Activated naive CD4-positive, alpha-beta T cell treated with Interleukin-2 at 50 U/mL for 16 hours (primary cell): ENCODE data around the gene REEP3.
"Not testable (repeated sequence)": the region's sequence is repeated elsewhere in the genome, so short reads cannot be mapped to it uniquely, and the experiment has no call there.

ENCODE experiments used
- DNase-seq: peaks from one replicate; pipeline ENCODE4 v3.0.0-alpha.2; 2020

The REEP3 gene

DNA sequence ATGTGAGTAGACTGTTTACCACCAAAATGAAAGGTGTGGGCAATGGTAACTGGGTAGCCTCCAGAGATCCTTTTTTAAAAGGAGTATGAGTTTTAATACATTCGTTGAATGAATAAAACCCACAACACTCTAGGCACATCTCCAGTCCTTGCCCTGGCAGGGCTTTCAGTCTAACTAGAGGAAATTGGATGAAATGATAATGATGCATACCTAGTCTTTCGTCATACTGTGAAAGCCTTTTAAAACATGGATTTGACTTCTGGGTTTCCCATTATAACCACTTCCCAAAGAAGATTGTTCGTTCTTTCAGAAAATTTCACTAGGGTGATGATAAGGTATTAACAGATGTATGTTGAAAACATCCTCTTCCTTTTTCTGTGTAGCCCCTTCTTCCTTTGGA, 110.8 kb downstream of the REEP3 start:
- DNase-seq: no peak

DNA sequence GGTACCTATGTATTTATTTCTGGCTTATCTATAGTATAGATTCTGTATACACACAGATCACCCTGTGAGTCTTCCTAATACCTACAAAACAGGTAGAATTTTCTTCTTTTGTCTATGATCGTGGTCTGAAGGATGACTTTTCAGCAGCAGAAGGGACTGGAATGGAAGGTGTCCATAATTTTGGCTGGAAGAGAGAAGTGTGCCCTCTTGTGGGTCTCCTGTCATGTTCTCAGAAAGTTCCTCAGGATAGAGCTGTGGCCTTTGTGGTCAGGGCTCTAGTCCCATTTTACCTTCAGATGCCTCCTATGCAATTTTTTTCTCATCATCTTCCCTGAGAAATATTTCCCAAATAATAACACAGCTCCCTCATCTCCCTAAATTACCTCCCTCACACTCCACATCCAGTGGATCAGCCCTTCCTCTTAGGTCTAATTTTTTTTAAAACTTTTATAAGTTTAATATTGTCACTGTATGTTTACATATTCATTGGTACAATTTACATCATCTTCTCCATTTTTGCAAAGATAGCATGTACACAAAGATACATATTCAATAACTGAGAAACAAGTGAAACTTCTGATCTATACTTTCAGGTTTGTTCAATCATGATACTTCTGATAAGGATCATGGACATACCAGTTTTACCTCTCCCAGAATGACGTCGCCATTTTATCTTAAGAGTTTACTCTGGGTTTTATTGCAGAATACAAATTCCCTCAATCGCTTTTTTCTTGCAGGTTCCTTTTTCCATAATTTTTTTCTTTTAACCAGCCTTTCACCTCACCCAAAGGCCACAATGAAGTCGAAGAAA, 112.7 kb downstream of the REEP3 start:
- no peak for DNase-seq

DNA sequence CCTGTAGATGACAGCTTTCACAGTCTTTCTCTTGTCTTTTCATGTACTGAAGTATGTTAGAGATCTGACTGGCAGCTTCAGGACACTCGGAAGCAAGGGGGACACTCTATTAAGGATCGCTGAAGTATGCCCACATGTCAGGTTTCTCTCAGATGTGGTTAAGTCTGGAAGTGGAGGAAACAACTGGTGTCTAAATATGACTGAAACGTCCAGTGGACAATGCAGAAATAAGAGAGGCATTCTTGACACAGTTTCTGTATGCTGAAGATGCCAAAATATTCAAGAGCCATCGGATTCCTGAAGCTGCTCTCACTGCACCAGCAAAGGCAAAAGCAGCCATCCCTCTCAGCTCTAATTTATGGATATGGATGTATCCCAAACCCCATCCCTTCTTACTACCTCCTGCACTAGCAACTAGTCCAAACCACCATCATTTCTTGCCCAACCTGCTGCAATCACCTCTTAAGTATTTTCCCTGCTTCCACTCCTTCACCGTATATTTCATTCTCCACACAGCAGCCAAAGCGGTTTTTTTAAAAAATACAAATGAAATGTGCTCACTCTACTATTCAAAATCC, 113.4 kb downstream of the REEP3 start:
- DNase-seq: no peak

DNA sequence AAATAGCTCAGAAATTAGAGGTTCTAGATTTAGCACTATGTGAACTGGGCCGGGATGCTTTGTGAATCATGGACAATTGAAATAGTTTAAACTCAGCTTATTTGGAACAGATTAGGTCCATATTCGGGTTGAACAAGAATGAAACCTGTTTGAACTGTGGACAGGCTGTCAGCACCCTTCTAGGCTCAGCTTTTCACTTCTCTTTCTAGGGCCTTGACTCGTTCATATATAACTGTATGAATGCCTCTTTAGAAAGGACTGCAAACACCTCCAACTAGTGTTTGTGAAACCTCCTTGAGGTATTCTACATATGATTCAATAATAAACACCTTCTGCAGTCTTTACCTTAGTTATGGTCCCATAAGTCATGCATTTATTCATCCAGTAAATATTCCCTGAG, 115.6 kb downstream of the REEP3 start:
- DNase-seq: no peak

DNA sequence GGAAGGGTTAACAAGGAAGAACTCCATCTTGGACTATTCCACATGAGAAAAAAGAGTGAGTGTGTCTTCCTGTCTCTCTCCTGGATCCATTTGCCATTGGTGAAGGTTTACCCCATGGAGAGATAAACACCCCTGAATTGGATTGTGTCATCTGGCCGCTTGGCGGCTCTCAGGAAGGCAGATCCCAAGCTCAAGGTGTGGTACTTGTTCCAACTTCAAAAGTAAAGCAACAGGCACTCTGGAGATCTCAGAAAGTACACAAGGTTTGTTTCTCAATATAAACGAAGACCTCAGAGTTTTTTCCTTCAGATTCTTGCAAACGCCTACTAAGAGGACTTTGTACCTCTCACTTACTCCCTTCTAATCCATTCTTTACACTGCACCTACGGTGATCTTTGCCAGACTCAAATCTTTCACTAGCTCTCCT, 116.7 kb downstream of the REEP3 start:
- no peak for DNase-seq

- no peak for DNase-seq
Measured at GRCh38 chr10:63641366-63641765, 120.2 kb downstream of the REEP3 start.

DNA sequence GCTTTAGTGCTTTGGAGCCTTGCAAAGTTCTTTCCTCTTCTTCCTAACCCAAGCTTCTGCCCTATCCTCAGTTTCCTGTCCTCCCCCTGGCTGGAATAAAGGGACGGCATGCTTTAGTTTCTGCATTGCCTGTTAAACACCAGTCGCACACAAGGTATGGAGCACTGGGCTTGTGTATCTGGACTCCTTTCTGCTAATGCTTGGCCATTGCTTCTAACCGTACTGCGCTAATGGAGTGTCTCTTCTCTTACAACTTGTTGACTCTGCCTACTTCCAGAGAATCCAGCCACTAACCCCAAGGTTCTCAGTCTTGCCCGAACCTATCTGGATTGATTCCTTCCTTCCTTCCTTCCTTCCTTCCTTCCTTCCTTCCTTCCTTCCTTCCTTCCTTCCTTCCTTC, 120.6 kb downstream of the REEP3 start:
- no peak for DNase-seq

DNA sequence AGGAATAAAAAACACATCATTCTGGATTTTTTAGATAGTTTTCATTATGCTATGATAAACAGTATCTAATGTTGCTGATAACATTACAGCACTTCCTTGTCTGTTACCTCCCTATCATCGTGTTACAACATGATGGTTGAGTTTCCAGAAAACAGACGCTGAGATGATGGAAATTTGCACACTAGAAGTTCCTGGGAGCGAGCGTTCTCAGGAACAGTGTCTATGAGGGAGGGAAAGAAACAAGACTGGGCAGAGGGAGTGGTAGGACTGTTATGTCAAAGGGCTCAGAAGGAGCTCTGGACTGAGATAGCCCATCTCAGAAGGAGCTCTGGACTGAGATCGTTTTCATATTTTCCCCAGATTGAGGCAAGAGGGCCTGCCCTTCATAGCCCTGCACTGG, 121.6 kb downstream of the REEP3 start:
- no peak for DNase-seq

GRCh38 chr10:63644418-63645142, 123.4 kb downstream of the REEP3 start:
- no peak for DNase-seq

- no peak for DNase-seq
Measured at GRCh38 chr10:63645195-63645594, 124.0 kb downstream of the REEP3 start.

DNA sequence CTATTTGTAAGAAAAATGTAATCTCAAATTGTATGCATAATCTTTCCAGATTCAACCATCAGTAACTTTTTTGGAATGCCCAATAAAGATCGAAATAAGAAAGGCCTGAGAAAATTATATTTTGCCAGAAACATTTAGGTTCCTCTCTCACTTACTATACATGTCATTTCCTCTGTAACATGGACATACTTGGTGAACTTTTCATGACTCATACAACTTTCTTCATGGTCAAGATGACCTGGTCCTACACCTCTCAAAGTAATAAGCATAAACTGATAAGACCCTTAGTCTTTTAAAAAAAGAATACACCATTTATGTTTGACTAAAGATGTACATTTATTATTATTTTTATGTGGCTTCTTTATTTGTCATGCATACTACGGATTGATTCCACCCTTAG, 125.3 kb downstream of the REEP3 start:
- no peak for DNase-seq

DNA sequence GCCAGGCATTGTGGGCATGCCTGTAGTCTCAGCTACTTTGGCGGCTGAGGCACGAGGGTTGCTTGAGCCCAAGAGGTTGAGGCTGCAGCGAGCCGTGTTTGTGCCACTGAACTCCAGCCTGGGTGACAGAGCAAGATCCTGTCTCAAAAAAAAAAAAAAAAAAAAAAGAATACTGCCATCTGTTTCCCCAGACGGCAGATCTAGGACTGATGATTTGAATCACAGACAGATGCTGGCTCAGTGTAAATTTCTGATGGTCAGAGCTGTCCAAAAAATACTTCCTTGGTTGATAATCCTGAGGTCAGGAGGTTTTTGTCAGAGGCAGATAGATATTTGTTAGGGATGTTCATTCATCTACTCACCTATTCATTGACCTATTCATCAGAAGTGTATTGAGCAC, 130.7 kb downstream of the REEP3 start:
- no peak for DNase-seq

DNA sequence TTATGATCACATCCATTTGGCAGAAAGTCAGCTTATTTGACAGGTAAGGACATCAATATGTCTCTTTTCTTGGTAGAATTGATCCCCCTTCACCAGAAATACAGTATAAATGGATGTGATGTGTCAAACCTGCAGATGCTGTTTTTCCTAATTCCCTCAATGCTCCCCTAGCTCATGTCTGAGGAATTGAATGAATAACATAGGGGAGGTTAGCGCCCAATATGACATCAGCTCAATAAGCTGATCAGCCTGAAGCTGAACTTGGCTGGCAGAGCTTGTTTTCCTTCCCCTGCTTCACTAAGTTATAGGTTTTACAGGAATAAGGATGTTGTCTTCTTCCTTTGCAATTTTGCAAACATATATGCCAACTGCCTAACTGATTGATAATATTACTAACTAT, 132.5 kb downstream of the REEP3 start:
- DNase-seq: no peak

DNA sequence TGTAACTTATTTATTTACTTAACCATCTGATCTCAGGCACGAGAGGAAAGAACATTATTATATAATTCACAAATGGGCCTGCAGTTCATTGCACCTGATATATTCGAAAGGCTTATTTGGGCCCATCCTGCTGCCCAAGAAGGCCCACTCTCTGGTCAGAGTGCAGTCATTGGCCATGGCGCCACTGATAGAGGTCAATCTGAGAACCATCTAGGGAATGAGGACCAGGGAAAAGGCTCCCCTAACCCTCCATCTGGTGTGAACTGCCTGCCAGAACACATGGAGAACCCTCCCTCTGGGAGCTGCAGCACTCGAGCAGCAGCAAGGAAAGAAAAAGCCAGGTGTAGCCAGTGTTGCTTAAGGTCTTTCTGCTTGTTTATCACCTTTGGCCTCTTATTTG, 136.6 kb downstream of the REEP3 start:
- no peak for DNase-seq

- DNase-seq: not testable (repeated sequence)
Measured at GRCh38 chr10:63660941-63661340, 139.7 kb downstream of the REEP3 start.

- DNase-seq: no peak
Measured at GRCh38 chr10:63661347-63661746, 140.1 kb downstream of the REEP3 start.

GRCh38 chr10:63664341-63664885, 143.2 kb downstream of the REEP3 start:
- DNase-seq: no peak

DNA sequence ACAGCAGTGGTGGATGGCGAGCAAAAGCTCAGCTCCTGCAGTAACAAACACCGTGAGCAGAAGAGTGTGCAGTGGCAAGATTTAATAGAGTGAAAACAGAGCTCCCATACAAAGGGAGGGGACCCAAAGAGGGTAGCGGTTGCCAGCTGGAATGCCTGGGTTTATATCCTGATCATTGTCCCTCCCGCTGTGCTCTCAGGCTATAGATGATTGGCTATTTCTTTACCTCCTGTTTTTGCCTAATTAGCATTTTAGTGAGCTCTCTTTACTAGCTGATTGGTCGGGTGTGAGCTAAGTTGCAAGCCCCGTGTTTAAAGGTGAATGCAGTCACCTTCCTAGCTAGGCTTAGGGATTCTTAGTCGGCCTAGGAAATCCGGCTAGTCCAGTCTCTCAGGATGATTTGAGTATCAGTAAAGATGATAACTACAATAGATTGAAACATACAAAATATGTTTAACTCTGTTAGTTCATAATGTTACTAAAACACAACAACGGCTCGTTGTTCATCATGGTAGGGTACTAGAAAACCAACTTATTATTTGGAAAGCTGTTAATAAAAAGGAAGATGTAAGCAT, 143.9 kb downstream of the REEP3 start:
- DNase-seq: not testable (repeated sequence)

DNA sequence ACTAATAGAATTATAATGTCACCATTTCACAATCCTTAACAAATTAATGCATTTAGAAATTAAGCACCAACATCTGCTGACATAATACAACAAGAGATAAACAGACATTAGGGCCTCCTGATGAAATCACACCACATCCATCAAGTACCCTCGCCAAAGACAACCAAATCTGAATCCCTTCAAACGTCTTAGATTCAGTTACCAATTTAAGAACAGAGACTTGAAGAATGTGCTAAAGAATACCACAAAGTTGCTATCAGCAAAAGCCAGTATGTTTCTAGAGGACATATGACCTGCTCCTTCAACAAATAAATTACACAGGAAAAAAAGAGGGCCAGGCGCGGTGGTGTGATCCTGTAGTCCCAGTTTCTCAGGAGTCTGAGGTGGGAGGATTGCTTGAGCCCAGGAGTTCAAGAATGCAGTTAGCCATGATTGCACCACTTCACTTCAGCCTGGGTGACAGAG, 144.5 kb downstream of the REEP3 start:
- DNase-seq: no peak

- no peak for DNase-seq
Measured at GRCh38 chr10:63666836-63667383, 145.7 kb downstream of the REEP3 start.

DNA sequence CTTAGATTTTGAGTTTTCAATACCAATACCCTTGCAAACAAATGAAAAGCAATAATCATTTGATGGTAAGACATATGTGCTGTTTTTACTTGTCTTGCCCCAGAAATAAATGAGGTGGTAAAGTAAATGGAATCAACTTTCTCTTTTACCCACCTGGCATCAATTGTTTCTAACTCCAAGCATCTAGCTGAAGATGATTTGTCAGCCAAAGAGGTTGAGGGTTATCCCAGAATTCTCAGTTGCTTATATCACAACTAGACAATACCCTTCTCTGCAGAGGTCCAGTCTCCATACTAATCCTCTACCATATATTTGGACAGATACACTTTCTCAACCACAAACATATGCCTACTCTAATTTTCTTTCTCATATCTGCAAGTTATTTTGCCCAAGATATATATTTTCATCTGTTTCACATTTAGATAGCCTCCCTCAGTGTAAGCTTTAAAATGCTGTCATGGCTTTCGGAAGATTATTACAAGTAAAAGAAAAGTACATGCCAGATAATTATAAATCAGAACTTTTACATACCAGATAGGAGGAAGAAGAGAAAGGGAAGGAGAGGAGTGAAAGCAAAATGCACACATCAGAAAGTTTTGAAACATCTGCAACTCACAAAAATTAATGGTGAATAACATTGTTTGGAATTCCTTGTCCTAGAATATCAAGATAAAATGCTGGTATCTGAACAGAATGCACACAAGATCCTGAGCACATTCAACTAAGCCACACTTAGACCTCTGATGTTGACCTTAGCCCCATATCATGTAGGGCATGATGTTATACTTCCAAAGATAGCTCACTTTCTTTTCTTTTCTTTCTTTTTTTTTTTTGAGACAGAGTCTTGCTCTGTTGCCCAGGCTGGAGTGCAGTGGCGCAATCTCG, 146.6 kb downstream of the REEP3 start:
- DNase-seq: no peak
